Prostate gland (tissue), 2 donors: ENCODE measurements around the gene CALML3. TPM values are rescaled to one million over a fixed set of nuclear protein-coding genes. Genes with fewer than 3 reads are reported as not detected.

Experiments used
- DNase-seq: peaks from one replicate; pipeline ENCODE4 v3.0.0-alpha.2; 2019; ENCODE audit warnings: low spot score
- H3K27ac ChIP-seq, 2 donors: fragments of 200-600 bp; sonication (generic); 2 replicates each; pipeline ENCODE4 v1.5.1; 2017 to 2019
- H3K27me3 ChIP-seq: fragments of 200-600 bp; sonication (generic); replicated peaks from 2 replicates; pipeline ENCODE4 v1.5.1; 2019; ENCODE audit not compliant: insufficient read depth
- H3K36me3 ChIP-seq, 2 donors: fragments of 200-600 bp; sonication (generic); 1 replicate in 1 of 2; 2 replicates in 1 of 2; pipeline versions ENCODE4 v1.5.1 to v1.8.1; 2017 to 2019
- H3K4me1 ChIP-seq: fragments of 200-600 bp; sonication (generic); replicated peaks from 2 replicates; pipeline ENCODE4 v1.5.1; 2019
- H3K4me3 ChIP-seq, 2 donors: fragments of 200-600 bp; sonication (generic); 2 replicates each; pipeline ENCODE4 v1.5.1; 2017 to 2019
- H3K9me3 ChIP-seq: fragments of 200-600 bp; sonication (generic); 2 replicates; pipeline ENCODE4 v1.5.1; 2017
- CTCF ChIP-seq, 4 experiments: fragments of 200-600 bp in 2 of 4; fragments of 450-650 bp in 2 of 4; sonication (generic) in 2 of 4; IDR thresholded peaks; 1 replicate in 3 of 4; 2 replicates in 1 of 4; pipeline ENCODE4 v1.5.1; 2016 to 2019; ENCODE audit warnings: antibody characterized with exemption in 4 of 4, mild to moderate bottlenecking in 2 of 4, moderate library complexity in 2 of 4
- POLR2A ChIP-seq: fragments of 450-650 bp; IDR thresholded peaks from one replicate; pipeline ENCODE4 v1.6.1; 2016; ENCODE audit warnings: antibody characterized with exemption, mild to moderate bottlenecking
- POLR2AphosphoS5 ChIP-seq: sonication (generic); formaldehyde crosslinking; IDR thresholded peaks from one replicate; pipeline ENCODE4 v1.6.1; 2017; ENCODE audit warnings: antibody characterized with exemption
- WGBS: methylation state at CpG from one replicate; pipeline ENCODE4 v1.1.5; 2018; 5-methylcytosine and 5-hydroxymethylcytosine counted together
- intact Hi-C: fragments of 100-400 bp; cut with DNase I; formaldehyde crosslinking; loops from one replicate; pipeline ENCODE4 v1.14.2; 2022
- total RNA-seq, 2 donors: library from RNA; depleted of rRNA; stranded (reverse); fragments of >200 nt; gene quantifications; one replicate each; pipeline ENCODE4 v1.1.0, GENCODE V29; 2016

The CALML3 gene
- total RNA-seq, 2 donors from 2014 or later = 1.6 to 8.0 TPM

- no peak for DNase-seq
- H3K4me1 ChIP-seq = no peaks in the 10 kb centered on the region
- no peak overlapping the region for H3K27ac ChIP-seq
- no peaks in the 10 kb centered on the region for H3K36me3 ChIP-seq
- TF ChIP-seq POLR2AphosphoS5 = no peak
- TF ChIP-seq CTCF (IDR thresholded peaks at IDR 0.05) = no peak
- TF ChIP-seq POLR2A = no peak
- no peaks in the 10 kb centered on the region for H3K9me3 ChIP-seq
- no peaks in the 10 kb centered on the region for H3K27me3 ChIP-seq
- no peak overlapping the region for H3K4me3 ChIP-seq
- WGBS = 88% methylated on average over 11 of the region's 11 CpGs
- intact Hi-C loops = loop anchor here (5.0 kb wide), 1 partner anchor 93 kb away; no protein-coding TSS in a partner anchor
Measured at GRCh38 chr10:5528989-5529701, 4.4 kb downstream of the CALML3 start.

GRCh38 chr10:5529702-5530411 is 5.1 kb downstream of the CALML3 start:
- H3K27ac ChIP-seq = peak overlapping the region in 1 of 2 donors; percentile 26
- H3K9me3 ChIP-seq = no peaks in the 10 kb centered on the region
- intact Hi-C loops = loop anchor here (5.0 to 10.0 kb wide), 3 partner anchors 83 to 285 kb away; partner anchors contain the start of gene GDI2
- DNase-seq = no peak
- H3K36me3 ChIP-seq = no peaks in the 10 kb centered on the region
- TF ChIP-seq POLR2AphosphoS5 (no peak), CTCF (IDR thresholded peaks at IDR 0.05) (no peak), POLR2A (no peak)
- H3K4me3 ChIP-seq = no peak overlapping the region
- H3K4me1 ChIP-seq = no peaks in the 10 kb centered on the region
- 64% methylated on average over 7 of the region's 7 CpGs for WGBS
- H3K27me3 ChIP-seq = no peaks in the 10 kb centered on the region

GRCh38 chr10:5530412-5530806 is 5.6 kb downstream of the CALML3 start:
- Histone ChIP-seq H3K27me3 (no peaks in the 10 kb centered on the region), H3K9me3 (no peaks in the 10 kb centered on the region), H3K27ac (peak overlapping the region in 1 of 2 donors; percentile 26), H3K36me3 (no peaks in the 10 kb centered on the region), H3K4me3 (no peak overlapping the region), H3K4me1 (no peaks in the 10 kb centered on the region)
- TF ChIP-seq CTCF (IDR thresholded peaks at IDR 0.05) (no peak), POLR2AphosphoS5 (no peak), POLR2A (no peak)
- intact Hi-C loops = loop anchor here (5.0 to 10.0 kb wide), 2 partner anchors 83 to 284 kb away; partner anchors contain the start of gene GDI2
- WGBS = 84% methylated on average over 5 of the region's 5 CpGs
- no peak for DNase-seq

- DNase-seq = no peak
- no peaks in the 10 kb centered on the region for H3K27me3 ChIP-seq
- H3K36me3 ChIP-seq = no peaks in the 10 kb centered on the region
- 91% methylated on average over 16 of the region's 16 CpGs for WGBS
- H3K9me3 ChIP-seq = no peaks in the 10 kb centered on the region
- H3K4me3 ChIP-seq = no peak overlapping the region
- H3K4me1 ChIP-seq = no peaks in the 10 kb centered on the region
- no peak for TF ChIP-seq POLR2A
- TF ChIP-seq CTCF (IDR thresholded peaks at IDR 0.05) = no peak
- TF ChIP-seq POLR2AphosphoS5 = no peak
- intact Hi-C loops = loop anchor here (5.0 to 10.0 kb wide), 2 partner anchors 84 to 284 kb away; partner anchors contain the start of gene GDI2
- no peak overlapping the region for H3K27ac ChIP-seq
Measured at GRCh38 chr10:5530846-5531557, 6.2 kb downstream of the CALML3 start.
